H1 (cell line): ENCODE results near the gene SYNGR4. TPM values are rescaled to one million over a fixed set of nuclear protein-coding genes. Genes with fewer than 3 reads are reported as not detected.

Experiments
- ASH2L ChIP-seq: fragments of 200-600, 300-600 bp; sonication (generic); IDR thresholded peaks from one replicate; pipeline ENCODE4 v1.7.1; 2017; ENCODE audit warnings: low read length
- ATF2 ChIP-seq: IDR thresholded peaks from 2 replicates; pipeline ENCODE4 v1.6.1; 2012; ENCODE audit warnings: low read length, inconsistent platforms
- BCL11A ChIP-seq, 2 experiments: IDR thresholded peaks; one replicate each; pipeline ENCODE4 v1.6.1; 2011; ENCODE audit warnings: low read depth in 2 of 2, low read length in 2 of 2, mild to moderate bottlenecking in 2 of 2
- CREB1 ChIP-seq: IDR thresholded peaks from 2 replicates; pipeline ENCODE4 v1.6.1; 2012; ENCODE audit warnings: inconsistent platforms
- HDAC2 ChIP-seq, 2 experiments: fragments of 300-600 bp in 1 of 2; sonication (generic) in 1 of 2; IDR thresholded peaks; 2 replicates each; pipeline ENCODE4 v1.6.1; 2011 to 2012; ENCODE audit warnings: low read depth in 2 of 2, low read length in 2 of 2, mild to moderate bottlenecking in 2 of 2, moderate library complexity in 2 of 2, borderline replicate concordance in 1 of 2, inconsistent platforms in 1 of 2
- JUND ChIP-seq: IDR thresholded peaks from 2 replicates; pipeline ENCODE4 v1.6.1; 2011; ENCODE audit warnings: mild to moderate bottlenecking, improper control_type of control experiment, low read length
- MAFK ChIP-seq: IDR thresholded peaks from 2 replicates; pipeline ENCODE4 v1.6.1; 2012; ENCODE audit warnings: low read depth, mild to moderate bottlenecking, improper control_type of control experiment, low read length
- PHF8 ChIP-seq: fragments of 200-600 bp; sonication (generic); conservative IDR thresholded peaks from 2 replicates; pipeline ENCODE4 v1.7.1; 2012; ENCODE audit warnings: low read depth, mild to moderate bottlenecking, inconsistent platforms, low read length, moderate library complexity
- POLR2AphosphoS5 ChIP-seq: IDR thresholded peaks from 2 replicates; pipeline ENCODE4 v1.6.1; 2011; ENCODE audit warnings: low read depth, low read length
- RAD21 ChIP-seq, 2 experiments: IDR thresholded peaks in 1 of 2; conservative IDR thresholded peaks in 1 of 2; 2 replicates each; pipeline ENCODE4 v1.6.1; 2011; ENCODE audit warnings: low read depth in 2 of 2, low read length in 2 of 2, improper control_type of control experiment in 1 of 2, inconsistent platforms in 1 of 2, mild to moderate bottlenecking in 1 of 2, moderate library complexity in 1 of 2
- RNF2 ChIP-seq: fragments of 200-900, 300-1000 bp; sonication (generic); IDR thresholded peaks from 2 replicates; pipeline ENCODE4 v1.7.1; 2016; ENCODE audit warnings: borderline replicate concordance, low read depth, mild to moderate bottlenecking, antibody characterized with exemption, low read length; ENCODE audit not compliant: poor library complexity, severe bottlenecking; ENCODE audit errors: missing control alignments
- RXRA ChIP-seq: IDR thresholded peaks from 2 replicates; pipeline ENCODE4 v1.6.1; 2011; ENCODE audit warnings: low read depth, mild to moderate bottlenecking, low read length, moderate library complexity; ENCODE audit not compliant: insufficient read depth
- SIN3A ChIP-seq, 2 experiments: IDR thresholded peaks in 1 of 2; conservative IDR thresholded peaks in 1 of 2; 2 replicates each; pipeline ENCODE4 v1.6.1; 2011 to 2012; ENCODE audit warnings: low read length in 2 of 2, improper control_type of control experiment in 1 of 2, low read depth in 1 of 2, mild to moderate bottlenecking in 1 of 2
- SIRT6 ChIP-seq: IDR thresholded peaks from one replicate; pipeline ENCODE4 v1.7.1; 2012; ENCODE audit warnings: low read length, inconsistent platforms
- SP1 ChIP-seq: IDR thresholded peaks from 2 replicates; pipeline ENCODE4 v1.6.1; 2011; ENCODE audit warnings: low read depth, low read length
- TAF7 ChIP-seq: optimal IDR thresholded peaks from 2 replicates; pipeline ENCODE3; 2011; ENCODE audit warnings: low read depth, mild to moderate bottlenecking, inconsistent platforms, low read length, moderate library complexity, borderline replicate concordance
- TBP ChIP-seq: IDR thresholded peaks from 2 replicates; pipeline ENCODE4 v1.6.1; 2011; ENCODE audit warnings: low read depth, low read length, improper control_type of control experiment
- TCF12 ChIP-seq: IDR thresholded peaks from 2 replicates; pipeline ENCODE4 v1.6.1; 2011; ENCODE audit warnings: low read depth, mild to moderate bottlenecking, low read length
- YY1 ChIP-seq: IDR thresholded peaks from 2 replicates; pipeline ENCODE4 v1.6.1; 2011; ENCODE audit warnings: low read depth, mild to moderate bottlenecking, low read length
- polyA plus RNA-seq, 7 experiments: library from polyadenylated mRNA; depleted of rRNA in 3 of 7; stranded (reverse) in 5 of 7; unstranded in 2 of 7; fragments of >200 nt in 5 of 7; fragments of 200-250 nt in 2 of 7; gene quantifications; 1 replicate in 5 of 7; 2 replicates in 1 of 7; 4 replicates in 1 of 7; pipeline versions ENCODE4 v1.2.1 to v1.2.3, GENCODE V29; 2011 to 2013; ENCODE audit warnings: missing spikeins in 2 of 7, mixed read lengths in 2 of 7
- total RNA-seq: library from RNA; stranded (reverse); fragmentation: NEBNext Ultra II Directional; extraction: Animal tissue kit (Norgen Biotek cat#: 25700); gene quantifications from 2 replicates; pipeline ENCODE4 v1.2.1, GENCODE V29; 2021
- TF ChIP-seq, protein P1 (sequence below): IDR thresholded peaks from 2 replicates; pipeline ENCODE4 v1.6.1; 2011; ENCODE audit warnings: low read depth, mild to moderate bottlenecking, low read length; ENCODE audit not compliant: insufficient read depth

SYNGR4 gene
- total and polyA plus RNA-seq, 2 of the 8 experiments (the other 6 are each of a cell fraction or from before 2014, with no cell fraction given), result 0.41 TPM; not detected in 1

GRCh38 chr19:48319647-48320541 is 44.3 kb upstream of the SYNGR4 start (continued):
- TF ChIP-seq TCF12 (0 out of 2 replicates have a peak, but pooled peaks have one; percentile 18), ATF2 (no peak), ASH2L (no peak), YY1 (peak; percentile 32; the same call in 1 of the 2 replicates), JUND (peak; percentile 40; the same call in 1 of the 2 replicates), CREB1 (peak; percentile 69; the same call in 1 of the 2 replicates), PHF8 (no peak), RNF2 (no peak), HDAC2 (IDR thresholded peaks at IDR 0.05; ENCODE audit: borderline replicate concordance in 1 of 2, low read depth in 2 of 2, low read length in 2 of 2) (no peak), SP1 (peak; percentile 64; the same call in 1 of the 2 replicates), MAFK (no peak), TAF7 (peak; percentile 30), BCL11A (IDR thresholded peaks at IDR 0.05; ENCODE audit: low read depth in 2 of 2, low read length in 2 of 2) (no peak), SIRT6 (no peak), SIN3A (conservative IDR thresholded peaks at IDR 0.05 in 1 of 2, IDR thresholded peaks at IDR 0.05 in 1 of 2; ENCODE audit: low read depth in 1 of 2, low read length in 2 of 2) (peak in 1 of 2 experiments; percentile 57; a peak in 1 of 4 replicates), RAD21 (IDR thresholded peaks at IDR 0.05 in 1 of 2, conservative IDR thresholded peaks at IDR 0.05 in 1 of 2; ENCODE audit: low read depth in 2 of 2, low read length in 2 of 2) (peak; percentile 71 to 85), POLR2AphosphoS5 (no peak; the same call in 1 of the 2 replicates), TBP (no peak), RXRA (no peak)
- TF ChIP-seq, protein P1, sequence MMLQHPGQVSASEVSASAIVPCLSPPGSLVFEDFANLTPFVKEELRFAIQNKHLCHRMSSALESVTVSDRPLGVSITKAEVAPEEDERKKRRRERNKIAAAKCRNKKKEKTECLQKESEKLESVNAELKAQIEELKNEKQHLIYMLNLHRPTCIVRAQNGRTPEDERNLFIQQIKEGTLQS, result no peak
